HepG2 (cell line): ENCODE measurements around the gene ABCE1. TPM values are rescaled to one million over a fixed set of nuclear protein-coding genes. Genes with fewer than 3 reads are reported as not detected.

Experiments
- DMAP1 ChIP-seq: IDR thresholded peaks from 2 replicates; pipeline ENCODE4 v1.6.1; 2016
- DNMT3B ChIP-seq: conservative IDR thresholded peaks from 2 replicates; pipeline ENCODE4 v1.6.1; 2016; ENCODE audit warnings: missing biosample characterization, control low read depth
- NFYC ChIP-seq: IDR thresholded peaks from 2 replicates; pipeline ENCODE4 v1.6.1; 2016; ENCODE audit warnings: missing genetic modification reagents, missing compliant biosample characterization
- REPIN1 ChIP-seq: sonication (generic); formaldehyde crosslinking; IDR thresholded peaks from 2 replicates; pipeline ENCODE4 v1.8.0; 2022; ENCODE audit warnings: missing genetic modification reagents, low read depth, mild to moderate bottlenecking, borderline replicate concordance
- RNF2 ChIP-seq: fragments of 450-650 bp; conservative IDR thresholded peaks from 2 replicates; pipeline ENCODE4 v1.6.1; 2016; ENCODE audit warnings: low read depth
- RXRB ChIP-seq: IDR thresholded peaks from 2 replicates; pipeline ENCODE4 v1.6.1; 2016; ENCODE audit warnings: borderline replicate concordance, missing genetic modification reagents, missing compliant biosample characterization
- SP5 ChIP-seq: IDR thresholded peaks from 2 replicates; pipeline ENCODE4 v1.6.1; 2016; ENCODE audit warnings: low read depth, borderline replicate concordance
- TAF15 ChIP-seq: fragments of 200-400 bp; formaldehyde crosslinking; IDR thresholded peaks from one replicate; pipeline ENCODE4 v1.6.1; 2018; ENCODE audit warnings: mild to moderate bottlenecking, low read depth, low read length; ENCODE audit not compliant: poor library complexity, severe bottlenecking
- TOPORS ChIP-seq: sonication (generic); formaldehyde crosslinking; IDR thresholded peaks from 2 replicates; pipeline ENCODE4 v1.8.0; 2023; ENCODE audit warnings: mild to moderate bottlenecking, missing genetic modification reagents
- ZFAT ChIP-seq: sonication (generic); formaldehyde crosslinking; conservative IDR thresholded peaks from 2 replicates; pipeline ENCODE4 v1.8.1; 2023; ENCODE audit warnings: missing genetic modification reagents, inconsistent platforms
- ZMYM2 ChIP-seq: sonication (generic); formaldehyde crosslinking; IDR thresholded peaks from 2 replicates; pipeline ENCODE4 v1.8.0; 2022; ENCODE audit warnings: mild to moderate bottlenecking, missing genetic modification reagents
- ZNF335 ChIP-seq: sonication (generic); formaldehyde crosslinking; IDR thresholded peaks from 2 replicates; pipeline ENCODE4 v1.4.0; 2020; ENCODE audit warnings: missing genetic modification reagents
- ZNF431 ChIP-seq: sonication (generic); formaldehyde crosslinking; IDR thresholded peaks from 2 replicates; pipeline ENCODE4 v1.9.0; 2022; ENCODE audit warnings: missing genetic modification reagents, low read depth, mild to moderate bottlenecking, borderline replicate concordance
- ZNF782 ChIP-seq: sonication (generic); formaldehyde crosslinking; IDR thresholded peaks from 2 replicates; pipeline ENCODE4 v1.4.0; 2020; ENCODE audit warnings: missing genetic modification reagents, mild to moderate bottlenecking, borderline replicate concordance
- polyA plus RNA-seq, 8 experiments: library from polyadenylated mRNA; depleted of rRNA in 3 of 8; stranded (reverse) in 7 of 8; unstranded in 1 of 8; fragments of >200 nt; fragmentation: Illumina TruSeq in 4 of 8; extraction: Trizol in 4 of 8; gene quantifications; 2 replicates each; pipeline versions ENCODE4 v1.2.1 to v1.2.3, GENCODE V29; 2011 to 2016; ENCODE audit warnings: low read depth in 4 of 8, missing spikeins in 1 of 8, mixed read lengths in 1 of 8; ENCODE audit not compliant: insufficient read depth in 1 of 8
- total RNA-seq, 5 experiments: library from RNA; depleted of rRNA; stranded (reverse); fragments of >200 nt; fragmentation: Illumina TruSeq; extraction: Trizol; gene quantifications; 2 replicates each; pipeline ENCODE4 v1.2.3, GENCODE V29; 2016; ENCODE audit warnings: low read depth in 1 of 5
- TF ChIP-seq, protein P1 (sequence below): sonication (generic); formaldehyde crosslinking; IDR thresholded peaks from 2 replicates; pipeline ENCODE4 v1.4.0; 2020; ENCODE audit warnings: missing genetic modification reagents, borderline replicate concordance
- TF ChIP-seq, protein P2 (sequence below): IDR thresholded peaks from 2 replicates; pipeline ENCODE4 v1.6.1; 2016; ENCODE audit warnings: control low read depth
- TF ChIP-seq, protein P3 (sequence below): fragments of 450-650 bp; IDR thresholded peaks from 2 replicates; pipeline ENCODE4 v1.6.1; 2016
- TF ChIP-seq, protein P4 (sequence below): IDR thresholded peaks from 2 replicates; pipeline ENCODE4 v1.6.1; 2016
- TF ChIP-seq, protein P5 (sequence below): sonication (generic); formaldehyde crosslinking; IDR thresholded peaks from 2 replicates; pipeline ENCODE4 v1.9.0; 2021; ENCODE audit warnings: missing genetic modification reagents, borderline replicate concordance

The ABCE1 gene
- total and polyA plus RNA-seq, 2 of the 13 experiments (the other 11 are each of a cell fraction or from before 2014, with no cell fraction given) = 50.8 to 139 TPM

DNA sequence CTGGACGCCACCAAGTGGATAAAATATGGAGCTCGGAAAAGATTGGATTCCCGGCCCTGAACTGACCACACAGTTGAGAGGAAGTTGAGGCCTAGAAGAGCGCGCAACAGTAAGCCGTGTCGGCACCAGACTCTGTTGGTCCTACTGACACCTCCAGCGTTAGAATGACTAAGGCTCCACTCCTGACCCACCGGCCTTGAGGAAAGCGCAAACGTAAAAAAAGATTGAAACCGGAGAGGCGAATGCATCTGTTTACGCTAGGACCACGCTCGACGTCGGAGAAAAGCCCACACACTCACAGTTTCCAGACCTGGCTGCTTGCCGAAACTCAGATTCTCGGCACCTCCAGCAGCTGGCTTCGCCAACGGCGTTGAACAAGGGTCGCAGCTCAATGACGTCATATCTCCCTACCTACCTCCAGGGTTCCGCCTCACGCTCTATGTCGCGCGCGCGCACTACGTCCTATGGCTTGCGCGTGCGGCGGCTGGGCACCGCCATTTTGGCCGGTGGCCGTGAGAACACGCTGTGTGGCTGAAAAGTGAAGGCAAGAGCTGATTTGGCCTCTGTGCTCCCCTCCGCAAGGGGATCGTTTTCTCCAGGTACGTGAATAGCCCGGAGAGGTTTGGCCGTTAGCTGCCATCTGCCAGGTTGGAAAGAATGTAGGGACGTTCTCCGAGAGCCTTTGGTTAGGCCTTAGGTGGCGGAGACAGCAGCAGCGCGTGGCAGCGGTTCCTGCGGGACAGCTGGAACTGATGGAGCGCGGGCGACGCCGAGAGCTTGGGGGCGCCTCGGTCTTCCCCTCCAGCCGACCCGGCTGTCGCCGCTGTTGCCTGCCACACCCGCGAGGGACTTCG lies at the start of gene ABCE1, which contains the start of gene ANAPC10 (continued):
- TF ChIP-seq, protein P1, sequence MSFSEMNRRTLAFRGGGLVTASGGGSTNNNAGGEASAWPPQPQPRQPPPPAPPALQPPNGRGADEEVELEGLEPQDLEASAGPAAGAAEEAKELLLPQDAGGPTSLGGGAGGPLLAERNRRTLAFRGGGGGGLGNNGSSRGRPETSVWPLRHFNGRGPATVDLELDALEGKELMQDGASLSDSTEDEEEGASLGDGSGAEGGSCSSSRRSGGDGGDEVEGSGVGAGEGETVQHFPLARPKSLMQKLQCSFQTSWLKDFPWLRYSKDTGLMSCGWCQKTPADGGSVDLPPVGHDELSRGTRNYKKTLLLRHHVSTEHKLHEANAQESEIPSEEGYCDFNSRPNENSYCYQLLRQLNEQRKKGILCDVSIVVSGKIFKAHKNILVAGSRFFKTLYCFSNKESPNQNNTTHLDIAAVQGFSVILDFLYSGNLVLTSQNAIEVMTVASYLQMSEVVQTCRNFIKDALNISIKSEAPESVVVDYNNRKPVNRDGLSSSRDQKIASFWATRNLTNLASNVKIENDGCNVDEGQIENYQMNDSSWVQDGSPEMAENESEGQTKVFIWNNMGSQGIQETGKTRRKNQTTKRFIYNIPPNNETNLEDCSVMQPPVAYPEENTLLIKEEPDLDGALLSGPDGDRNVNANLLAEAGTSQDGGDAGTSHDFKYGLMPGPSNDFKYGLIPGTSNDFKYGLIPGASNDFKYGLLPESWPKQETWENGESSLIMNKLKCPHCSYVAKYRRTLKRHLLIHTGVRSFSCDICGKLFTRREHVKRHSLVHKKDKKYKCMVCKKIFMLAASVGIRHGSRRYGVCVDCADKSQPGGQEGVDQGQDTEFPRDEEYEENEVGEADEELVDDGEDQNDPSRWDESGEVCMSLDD (CRISPR knock-in tag) = no peak; the same call in 1 of the 2 replicates
- TF ChIP-seq, protein P2, sequence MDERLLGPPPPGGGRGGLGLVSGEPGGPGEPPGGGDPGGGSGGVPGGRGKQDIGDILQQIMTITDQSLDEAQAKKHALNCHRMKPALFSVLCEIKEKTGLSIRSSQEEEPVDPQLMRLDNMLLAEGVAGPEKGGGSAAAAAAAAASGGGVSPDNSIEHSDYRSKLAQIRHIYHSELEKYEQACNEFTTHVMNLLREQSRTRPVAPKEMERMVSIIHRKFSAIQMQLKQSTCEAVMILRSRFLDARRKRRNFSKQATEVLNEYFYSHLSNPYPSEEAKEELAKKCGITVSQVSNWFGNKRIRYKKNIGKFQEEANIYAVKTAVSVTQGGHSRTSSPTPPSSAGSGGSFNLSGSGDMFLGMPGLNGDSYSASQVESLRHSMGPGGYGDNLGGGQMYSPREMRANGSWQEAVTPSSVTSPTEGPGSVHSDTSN (CRISPR knock-in tag) = no peak
- TF ChIP-seq NFYC (CRISPR knock-in tag) = peak; percentile 52; the same call in 1 of the 2 replicates
- TF ChIP-seq, protein P3, sequence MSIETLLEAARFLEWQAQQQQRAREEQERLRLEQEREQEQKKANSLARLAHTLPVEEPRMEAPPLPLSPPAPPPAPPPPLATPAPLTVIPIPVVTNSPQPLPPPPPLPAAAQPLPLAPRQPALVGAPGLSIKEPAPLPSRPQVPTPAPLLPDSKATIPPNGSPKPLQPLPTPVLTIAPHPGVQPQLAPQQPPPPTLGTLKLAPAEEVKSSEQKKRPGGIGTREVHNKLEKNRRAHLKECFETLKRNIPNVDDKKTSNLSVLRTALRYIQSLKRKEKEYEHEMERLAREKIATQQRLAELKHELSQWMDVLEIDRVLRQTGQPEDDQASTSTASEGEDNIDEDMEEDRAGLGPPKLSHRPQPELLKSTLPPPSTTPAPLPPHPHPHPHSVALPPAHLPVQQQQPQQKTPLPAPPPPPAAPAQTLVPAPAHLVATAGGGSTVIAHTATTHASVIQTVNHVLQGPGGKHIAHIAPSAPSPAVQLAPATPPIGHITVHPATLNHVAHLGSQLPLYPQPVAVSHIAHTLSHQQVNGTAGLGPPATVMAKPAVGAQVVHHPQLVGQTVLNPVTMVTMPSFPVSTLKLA = peak; percentile 44; the same call in 1 of the 2 replicates
- TF ChIP-seq RNF2 = peak; percentile 89
- peak; percentile 88 for TF ChIP-seq REPIN1
- TF ChIP-seq DMAP1 (CRISPR knock-in tag) = peak; percentile 100
- TF ChIP-seq ZNF431 (CRISPR knock-in tag) = peak; percentile 57; the same call in 1 of the 2 replicates
- no peak for TF ChIP-seq TAF15
- no peak for TF ChIP-seq TOPORS
- TF ChIP-seq, protein P4, sequence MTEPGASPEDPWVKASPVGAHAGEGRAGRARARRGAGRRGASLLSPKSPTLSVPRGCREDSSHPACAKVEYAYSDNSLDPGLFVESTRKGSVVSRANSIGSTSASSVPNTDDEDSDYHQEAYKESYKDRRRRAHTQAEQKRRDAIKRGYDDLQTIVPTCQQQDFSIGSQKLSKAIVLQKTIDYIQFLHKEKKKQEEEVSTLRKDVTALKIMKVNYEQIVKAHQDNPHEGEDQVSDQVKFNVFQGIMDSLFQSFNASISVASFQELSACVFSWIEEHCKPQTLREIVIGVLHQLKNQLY (CRISPR knock-in tag) = no peak
- no peak for TF ChIP-seq ZMYM2
- TF ChIP-seq ZNF782 = peak; percentile 75
- no peak for TF ChIP-seq ZFAT (CRISPR knock-in tag)
- TF ChIP-seq, protein P5, sequence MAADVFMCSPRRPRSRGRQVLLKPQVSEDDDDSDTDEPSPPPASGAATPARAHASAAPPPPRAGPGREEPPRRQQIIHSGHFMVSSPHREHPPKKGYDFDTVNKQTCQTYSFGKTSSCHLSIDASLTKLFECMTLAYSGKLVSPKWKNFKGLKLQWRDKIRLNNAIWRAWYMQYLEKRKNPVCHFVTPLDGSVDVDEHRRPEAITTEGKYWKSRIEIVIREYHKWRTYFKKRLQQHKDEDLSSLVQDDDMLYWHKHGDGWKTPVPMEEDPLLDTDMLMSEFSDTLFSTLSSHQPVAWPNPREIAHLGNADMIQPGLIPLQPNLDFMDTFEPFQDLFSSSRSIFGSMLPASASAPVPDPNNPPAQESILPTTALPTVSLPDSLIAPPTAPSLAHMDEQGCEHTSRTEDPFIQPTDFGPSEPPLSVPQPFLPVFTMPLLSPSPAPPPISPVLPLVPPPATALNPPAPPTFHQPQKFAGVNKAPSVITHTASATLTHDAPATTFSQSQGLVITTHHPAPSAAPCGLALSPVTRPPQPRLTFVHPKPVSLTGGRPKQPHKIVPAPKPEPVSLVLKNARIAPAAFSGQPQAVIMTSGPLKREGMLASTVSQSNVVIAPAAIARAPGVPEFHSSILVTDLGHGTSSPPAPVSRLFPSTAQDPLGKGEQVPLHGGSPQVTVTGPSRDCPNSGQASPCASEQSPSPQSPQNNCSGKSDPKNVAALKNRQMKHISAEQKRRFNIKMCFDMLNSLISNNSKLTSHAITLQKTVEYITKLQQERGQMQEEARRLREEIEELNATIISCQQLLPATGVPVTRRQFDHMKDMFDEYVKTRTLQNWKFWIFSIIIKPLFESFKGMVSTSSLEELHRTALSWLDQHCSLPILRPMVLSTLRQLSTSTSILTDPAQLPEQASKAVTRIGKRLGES (CRISPR knock-in tag) = no peak
- peak; percentile 78; the same call in 1 of the 2 replicates for TF ChIP-seq RXRB
- TF ChIP-seq DNMT3B (CRISPR knock-in tag) = 0 out of 2 replicates have a peak, but pooled peaks have one; percentile 43
- no peak for TF ChIP-seq SP5 (CRISPR knock-in tag)
- TF ChIP-seq ZNF335 (CRISPR knock-in tag) = 0 out of 2 replicates have a peak, but pooled peaks have one; percentile 28
